Measurements from ENCODE around the gene C8B. TPM values are rescaled to one million over a fixed set of nuclear protein-coding genes. Genes with fewer than 3 reads are reported as not detected.

C8B gene
- total RNA-seq, 3 donors from 2014 or later, result not detected

- Histone ChIP-seq H3K9me3 (no peaks in the 10 kb centered on the region), H3K4me1 (ENCODE audit: low read depth) (no peaks in the 10 kb centered on the region), H3K36me3 (ENCODE audit: low read depth) (no peaks in the 10 kb centered on the region), H3K4me3 (no peak overlapping the region)
- no peak for TF ChIP-seq CTCF (IDR thresholded peaks at IDR 0.05)
- intact Hi-C loops (cut with DNase I, micrococcal nuclease), result no loop called here
- DNase-seq (no peak), ATAC-seq (no peak)
These were observed 64.1 kb downstream of the C8B start for GRCh38 chr1:56901716-56902115.

GRCh38 chr1:56898879-56899278 is 66.9 kb downstream of the C8B start:
- no peaks in the 10 kb centered on the region for H3K9me3 ChIP-seq
- intact Hi-C loops (cut with DNase I, micrococcal nuclease), result no loop called here
- no peak overlapping the region for H3K4me3 ChIP-seq
- H3K4me1 ChIP-seq (ENCODE audit: low read depth), result no peaks in the 10 kb centered on the region
- no peaks in the 10 kb centered on the region for H3K36me3 ChIP-seq (ENCODE audit: low read depth)
- TF ChIP-seq CTCF (IDR thresholded peaks at IDR 0.05), result no peak
- no peak for DNase-seq
- no peak for ATAC-seq

- ATAC-seq (no peak), DNase-seq (no peak)
- Histone ChIP-seq H3K4me1 (ENCODE audit: low read depth) (no peaks in the 10 kb centered on the region), H3K9me3 (no peaks in the 10 kb centered on the region), H3K4me3 (no peak overlapping the region), H3K36me3 (ENCODE audit: low read depth) (no peaks in the 10 kb centered on the region)
- intact Hi-C loops (cut with DNase I, micrococcal nuclease), result no loop called here
- TF ChIP-seq CTCF (IDR thresholded peaks at IDR 0.05), result no peak
These were observed 67.8 kb downstream of the C8B start for GRCh38 chr1:56898005-56898373.

GRCh38 chr1:56897150-56898004 is 68.4 kb downstream of the C8B start:
- TF ChIP-seq CTCF (IDR thresholded peaks at IDR 0.05), result no peak
- no peak overlapping the region for H3K4me3 ChIP-seq
- no peak for DNase-seq
- H3K9me3 ChIP-seq, result no peaks in the 10 kb centered on the region
- H3K36me3 ChIP-seq (ENCODE audit: low read depth), result no peaks in the 10 kb centered on the region
- no peaks in the 10 kb centered on the region for H3K4me1 ChIP-seq (ENCODE audit: low read depth)
- intact Hi-C loops (cut with DNase I, micrococcal nuclease), result no loop called here
- ATAC-seq, result no peak

GRCh38 chr1:56894014-56894413 is 71.8 kb downstream of the C8B start:
- Histone ChIP-seq H3K36me3 (ENCODE audit: low read depth) (no peaks in the 10 kb centered on the region), H3K4me1 (ENCODE audit: low read depth) (no peaks in the 10 kb centered on the region), H3K4me3 (no peak overlapping the region), H3K9me3 (no peaks in the 10 kb centered on the region)
- intact Hi-C loops (cut with DNase I, micrococcal nuclease), result no loop called here
- DNase-seq (no peak), ATAC-seq (no peak)
- TF ChIP-seq CTCF (IDR thresholded peaks at IDR 0.05), result no peak

Data from mucosa of descending colon (tissue), 3 donors.